AG04450 (cell line): ENCODE results near the gene DEXI. TPM values are rescaled to one million over a fixed set of nuclear protein-coding genes. Genes with fewer than 3 reads are reported as not detected.

Source experiments
- CTCF ChIA-PET: fragments of 300-600, 350-600 bp; formaldehyde crosslinking; extraction: SDS; loops from one replicate; lab custom pipeline; 2022; ENCODE audit warnings: antibody characterized with exemption, inconsistent platforms; lab: Charles Lee
- POLR2A ChIA-PET: fragments of 350-600 bp; formaldehyde crosslinking; extraction: SDS; loops from one replicate; lab custom pipeline; 2021; ENCODE audit warnings: antibody characterized with exemption, inconsistent platforms; lab: Yijun Ruan, JAX
- DNase-seq: peaks from one replicate; pipeline ENCODE4 v3.0.0-alpha.2; 2011; ENCODE audit warnings: low read depth, low spot score
- H3K27ac ChIP-seq: one replicate; pipeline ENCODE4 v1.5.1; 2012; ENCODE audit warnings: low read depth, low read length, control low read depth
- H3K27me3 ChIP-seq: one replicate; pipeline ENCODE4 v1.6.0; 2012; ENCODE audit warnings: low read length; ENCODE audit not compliant: control insufficient read depth, insufficient read depth
- H3K4me3 ChIP-seq: 2 replicates; pipeline ENCODE4 v1.5.1; 2011; ENCODE audit warnings: mild to moderate bottlenecking, low read depth, low read length, control low read depth
- H3K9me3 ChIP-seq: 2 replicates; pipeline ENCODE4 v1.5.1; 2012; ENCODE audit warnings: low read length; ENCODE audit not compliant: control insufficient read depth, insufficient read depth
- polyA plus RNA-seq: library from polyadenylated mRNA; depleted of rRNA; stranded (reverse); fragments of >200 nt; gene quantifications from 2 replicates; pipeline ENCODE4 v1.2.3, GENCODE V29; 2011; rRNA removed
- TF ChIP-seq, protein P1 (sequence below): IDR thresholded peaks from 2 replicates; pipeline ENCODE4 v1.5.1; 2011; ENCODE audit warnings: low read depth, low read length, control low read depth, inconsistent platforms

DEXI gene
- polyA plus RNA-seq, 1 experiment = 37.3 TPM

DNA sequence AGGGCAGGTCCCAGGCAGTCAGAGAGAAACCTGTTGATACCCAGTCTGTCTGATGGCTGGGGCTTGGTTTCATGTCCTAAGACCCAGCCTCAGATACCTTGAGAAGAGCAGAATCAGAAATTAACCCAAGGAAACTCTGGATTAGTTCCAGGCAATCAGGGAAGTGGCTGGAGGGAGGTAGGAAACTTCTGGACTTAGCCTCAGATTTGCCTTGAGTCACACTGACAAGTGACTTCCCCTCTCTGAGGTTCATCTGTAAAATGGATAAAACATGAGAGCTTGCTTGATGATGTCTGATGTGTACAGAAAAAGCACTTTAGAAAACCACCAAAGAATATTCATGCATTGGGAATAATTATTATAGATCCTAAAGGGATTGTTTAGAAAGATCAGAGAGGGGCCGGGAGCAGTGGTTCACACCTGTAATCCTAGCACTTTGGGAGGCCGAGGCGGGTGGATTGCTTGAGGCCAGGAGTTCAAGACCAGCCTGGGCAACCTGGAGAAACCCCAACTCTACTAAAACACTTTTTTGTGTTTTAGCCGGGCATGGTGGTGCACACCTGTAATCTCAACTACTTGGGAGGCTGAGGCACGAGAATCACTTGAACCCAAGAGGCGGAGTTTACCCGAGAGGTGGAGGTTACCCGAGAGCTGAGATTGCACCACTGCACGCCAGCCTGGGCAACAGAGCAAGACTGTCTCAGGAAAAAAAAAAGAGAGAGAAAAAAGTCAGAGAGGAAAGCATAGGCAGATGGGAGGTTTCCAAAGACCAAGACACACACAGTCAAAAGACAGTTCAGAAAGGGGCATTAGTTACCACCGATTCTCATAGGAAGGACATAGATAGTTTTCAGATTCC is 61.4 kb downstream of the DEXI start:
- no peaks in the 10 kb centered on the region; the same call in 1 of the 2 replicates for H3K9me3 ChIP-seq
- TF ChIP-seq, protein P1, sequence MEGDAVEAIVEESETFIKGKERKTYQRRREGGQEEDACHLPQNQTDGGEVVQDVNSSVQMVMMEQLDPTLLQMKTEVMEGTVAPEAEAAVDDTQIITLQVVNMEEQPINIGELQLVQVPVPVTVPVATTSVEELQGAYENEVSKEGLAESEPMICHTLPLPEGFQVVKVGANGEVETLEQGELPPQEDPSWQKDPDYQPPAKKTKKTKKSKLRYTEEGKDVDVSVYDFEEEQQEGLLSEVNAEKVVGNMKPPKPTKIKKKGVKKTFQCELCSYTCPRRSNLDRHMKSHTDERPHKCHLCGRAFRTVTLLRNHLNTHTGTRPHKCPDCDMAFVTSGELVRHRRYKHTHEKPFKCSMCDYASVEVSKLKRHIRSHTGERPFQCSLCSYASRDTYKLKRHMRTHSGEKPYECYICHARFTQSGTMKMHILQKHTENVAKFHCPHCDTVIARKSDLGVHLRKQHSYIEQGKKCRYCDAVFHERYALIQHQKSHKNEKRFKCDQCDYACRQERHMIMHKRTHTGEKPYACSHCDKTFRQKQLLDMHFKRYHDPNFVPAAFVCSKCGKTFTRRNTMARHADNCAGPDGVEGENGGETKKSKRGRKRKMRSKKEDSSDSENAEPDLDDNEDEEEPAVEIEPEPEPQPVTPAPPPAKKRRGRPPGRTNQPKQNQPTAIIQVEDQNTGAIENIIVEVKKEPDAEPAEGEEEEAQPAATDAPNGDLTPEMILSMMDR = no peak
- no peak for DNase-seq
- CTCF ChIA-PET = no interaction called here
- POLR2A ChIA-PET = no interaction called here
- H3K4me3 ChIP-seq = no peak overlapping the region
- peaks cover 25% of the 10 kb centered on the region for H3K27me3 ChIP-seq
- H3K27ac ChIP-seq = no peak overlapping the region

- CTCF ChIA-PET = no interaction called here
Measured at GRCh38 chr16:10879681-10880589, 62.3 kb downstream of the DEXI start.

More at GRCh38 chr16:10879681-10880589, 62.3 kb downstream of the DEXI start:
- TF ChIP-seq, protein P1 = no peak
- POLR2A ChIA-PET = no interaction called here
- H3K27me3 ChIP-seq = peaks cover 29% of the 10 kb centered on the region
- DNase-seq = no peak
- no peak overlapping the region for H3K27ac ChIP-seq
- no peaks in the 10 kb centered on the region; the same call in 1 of the 2 replicates for H3K9me3 ChIP-seq
- no peak overlapping the region for H3K4me3 ChIP-seq

Other genes starting within 250 kb of the DEXI start
- 0.05 and 0.15 TPM in 2 replicates for gene TEKT5, start 247.5 kb downstream of the DEXI start, polyA plus RNA-seq
- 23.0 and 23.6 TPM in 2 replicates for gene NUBP1, start 198.6 kb downstream of the DEXI start, polyA plus RNA-seq
- not detected in 2 replicates for gene TVP23A, start 123.7 kb downstream of the DEXI start, polyA plus RNA-seq
- gene CIITA, start 65.3 kb downstream of the DEXI start, polyA plus RNA-seq = 0.04 and 0.06 TPM in 2 replicates
- 11.9 and 13.7 TPM in 2 replicates for gene CLEC16A, start 2.1 kb upstream of the DEXI start, polyA plus RNA-seq